HepG2 (cell line): Measurements from ENCODE around the gene PLD1. TPM values are rescaled to one million over a fixed set of nuclear protein-coding genes. Genes with fewer than 3 reads are reported as not detected.

Experiments
- ATAC-seq: fragments of 200-7000 bp; cut with Tn5 transposase; 3 replicates; pipeline ENCODE4 v1.9.1; 2020; ENCODE audit warnings: mild to moderate bottlenecking, moderate library complexity
- BruUV-seq: library from RNA; stranded (reverse); fragments of 400-500 nt; replicated peaks from 2 replicates; lab custom pipeline; 2021; lab: Mats Ljungman, UMichigan
- CTCF ChIA-PET: fragments of 300-600 bp; formaldehyde crosslinking; extraction: SDS; loops from one replicate; lab custom pipeline; 2021; ENCODE audit warnings: low total read pairs, inconsistent platforms, low intra/inter-chr PET ratio; lab: Yijun Ruan, JAX
- POLR2A ChIA-PET: fragments of 350-600 bp; sonication (Branson Sonifier 250); formaldehyde crosslinking; loops from one replicate; lab custom pipeline; 2020; ENCODE audit warnings: antibody characterized with exemption, inconsistent platforms; lab: Yijun Ruan, JAX
- DNase-seq: peaks from one replicate; pipeline ENCODE4 v3.0.0-alpha.2; 2015; ENCODE audit warnings: low spot score
- FAIRE-seq: peaks from 3 replicates; lab custom pipeline; 2011; peaks lifted over from hg19 to GRCh38; lab: Jason Lieb, UNC
- H2AFZ ChIP-seq: one replicate; pipeline ENCODE4 v1.6.1; 2011; ENCODE audit warnings: low read length, inconsistent platforms
- H3K27ac ChIP-seq: fragments of 300-600 bp; 3 replicates; pipeline ENCODE4 v1.8.0; 2011; ENCODE audit warnings: mixed run types, mild to moderate bottlenecking, mixed read lengths, low read length, inconsistent platforms; ENCODE audit not compliant: insufficient read depth; ENCODE audit errors: extremely low read length
- H3K27me3 ChIP-seq, 2 experiments: fragments of 200-600 bp in 1 of 2; 2 replicates in 1 of 2; 3 replicates in 1 of 2; pipeline versions ENCODE4 v1.6.0 to v1.8.0; 2011; ENCODE audit warnings: low read length in 2 of 2, mild to moderate bottlenecking in 2 of 2, moderate library complexity in 2 of 2, inconsistent platforms in 1 of 2; ENCODE audit not compliant: insufficient read depth in 2 of 2, control insufficient read depth in 1 of 2
- H3K36me3 ChIP-seq, 2 experiments: fragments of 200-600 bp in 1 of 2; replicated peaks in 1 of 2; 2 replicates in 1 of 2; 3 replicates in 1 of 2; pipeline versions ENCODE4 v1.5.1 to v1.8.0; 2011; ENCODE audit warnings: low read length in 2 of 2, inconsistent platforms in 1 of 2; ENCODE audit not compliant: insufficient read depth in 2 of 2, control insufficient read depth in 1 of 2
- H3K4me1 ChIP-seq: 2 replicates; pipeline ENCODE4 v1.5.1; 2012; ENCODE audit warnings: low read length, inconsistent platforms; ENCODE audit not compliant: insufficient read depth
- H3K4me2 ChIP-seq: 2 replicates; pipeline ENCODE4 v1.6.0; 2011; ENCODE audit warnings: low read depth, low read length, inconsistent platforms
- H3K4me3 ChIP-seq, 3 experiments: fragments of 200-600 bp in 1 of 3; sonication (generic), shearing (Covaris generic) in 1 of 3; replicated peaks in 1 of 3; 2 replicates each; pipeline ENCODE4 v1.5.1; 2011 to 2016; ENCODE audit warnings: low read length in 3 of 3, inconsistent platforms in 2 of 3, low read depth in 2 of 3, mild to moderate bottlenecking in 2 of 3, control low read depth in 1 of 3, mixed read lengths in 1 of 3; ENCODE audit not compliant: insufficient read depth in 1 of 3
- H3K79me2 ChIP-seq: one replicate; pipeline ENCODE4 v1.6.1; 2011; ENCODE audit warnings: low read length, inconsistent platforms; ENCODE audit not compliant: insufficient read depth
- H3K9ac ChIP-seq: 2 replicates; pipeline ENCODE4 v1.6.0; 2011; ENCODE audit warnings: mild to moderate bottlenecking, low read depth, low read length, inconsistent platforms; ENCODE audit not compliant: insufficient read depth
- H3K9me3 ChIP-seq: 2 replicates; pipeline ENCODE4 v1.5.1; 2012; ENCODE audit warnings: mild to moderate bottlenecking, low read length
- H4K20me1 ChIP-seq: 2 replicates; pipeline ENCODE4 v1.6.0; 2011; ENCODE audit warnings: inconsistent platforms, mild to moderate bottlenecking, low read length, moderate library complexity; ENCODE audit not compliant: insufficient read depth
- BHLHE40 ChIP-seq: IDR thresholded peaks from 2 replicates; pipeline ENCODE4 v1.6.1; 2011; ENCODE audit warnings: low read length, improper control_type of control experiment
- CENPX ChIP-seq: sonication (generic); formaldehyde crosslinking; IDR thresholded peaks from 2 replicates; pipeline ENCODE4 v1.9.0; 2021; ENCODE audit warnings: mild to moderate bottlenecking, missing genetic modification reagents, moderate library complexity
- EP300 ChIP-seq, 3 experiments: sonication (generic) in 1 of 3; formaldehyde crosslinking in 1 of 3; IDR thresholded peaks; 2 replicates each; pipeline versions ENCODE4 v1.5.1 to v1.6.1; 2011 to 2020; ENCODE audit warnings: low read depth in 2 of 3, low read length in 2 of 3, borderline replicate concordance in 1 of 3, improper control_type of control experiment in 1 of 3, mild to moderate bottlenecking in 1 of 3, missing genetic modification reagents in 1 of 3, moderate library complexity in 1 of 3
- HOXA9 ChIP-seq: sonication (generic); formaldehyde crosslinking; IDR thresholded peaks from 2 replicates; pipeline ENCODE4 v1.8.1; 2022; ENCODE audit warnings: missing genetic modification reagents, mild to moderate bottlenecking, moderate library complexity, borderline replicate concordance
- RBM39 ChIP-seq: fragments of 200-400 bp; formaldehyde crosslinking; IDR thresholded peaks from one replicate; pipeline ENCODE4 v1.6.1; 2018; ENCODE audit warnings: antibody characterized with exemption, mild to moderate bottlenecking, low read depth, low read length; ENCODE audit not compliant: poor library complexity, severe bottlenecking
- SUZ12 ChIP-seq: fragments of 150-350 bp; IDR thresholded peaks from 2 replicates; pipeline ENCODE4 v1.6.1; 2014; ENCODE audit warnings: low read depth, low read length
- ZBTB7B ChIP-seq: sonication (generic); formaldehyde crosslinking; IDR thresholded peaks from 2 replicates; pipeline ENCODE4 v1.4.0; 2020; ENCODE audit warnings: missing genetic modification reagents
- ZNF546 ChIP-seq: sonication (generic); formaldehyde crosslinking; conservative IDR thresholded peaks from 2 replicates; pipeline ENCODE4 v1.8.1; 2023; ENCODE audit warnings: mild to moderate bottlenecking, missing genetic modification reagents
- ZNF556 ChIP-seq: sonication (generic); formaldehyde crosslinking; IDR thresholded peaks from 2 replicates; pipeline ENCODE4 v1.4.0; 2020; ENCODE audit warnings: mild to moderate bottlenecking, missing genetic modification reagents, borderline replicate concordance
- ZNF7 ChIP-seq: IDR thresholded peaks from 2 replicates; pipeline ENCODE4 v1.6.1; 2016; ENCODE audit warnings: missing biosample characterization, missing genetic modification reagents
- ZNF761 ChIP-seq: sonication (generic); formaldehyde crosslinking; conservative IDR thresholded peaks from 2 replicates; pipeline ENCODE4 v1.4.0; 2020; ENCODE audit warnings: mild to moderate bottlenecking, missing genetic modification reagents
- ZNF788 ChIP-seq: sonication (generic); formaldehyde crosslinking; IDR thresholded peaks from 2 replicates; pipeline ENCODE4 v1.5.0; 2020; ENCODE audit warnings: mild to moderate bottlenecking, missing genetic modification reagents, borderline replicate concordance
- ZSCAN20 ChIP-seq: sonication (generic); formaldehyde crosslinking; IDR thresholded peaks from 2 replicates; pipeline ENCODE4 v1.4.0; 2020; ENCODE audit warnings: missing genetic modification reagents, mild to moderate bottlenecking, borderline replicate concordance
- ZSCAN30 ChIP-seq: sonication (generic); formaldehyde crosslinking; IDR thresholded peaks from 2 replicates; pipeline ENCODE4 v1.5.0; 2020; ENCODE audit warnings: mild to moderate bottlenecking, missing genetic modification reagents
- WGBS: methylation state at CpG from one replicate; pipeline ENCODE4 v1.1.6; 2017; ENCODE audit warnings: low lambda C conversion rate; 5-methylcytosine and 5-hydroxymethylcytosine counted together
- in situ Hi-C: cut with HindIII; loops from 2 replicates; pipeline ENCODE4 v1.10.0; 2017; ENCODE audit warnings: low pct_unique_long_range_greater_than_20kb; ENCODE audit not compliant: extremely low pct_ligation_motif_present
- intact Hi-C: fragments of 100-400 bp; cut with micrococcal nuclease; formaldehyde crosslinking; loops from one replicate; pipeline ENCODE4 v1.10.0; 2022; ENCODE audit not compliant: unreplicated experiment
- polyA plus RNA-seq, 8 experiments: library from polyadenylated mRNA; depleted of rRNA in 3 of 8; stranded (reverse) in 7 of 8; unstranded in 1 of 8; fragments of >200 nt; fragmentation: Illumina TruSeq in 4 of 8; extraction: Trizol in 4 of 8; gene quantifications; 2 replicates each; pipeline versions ENCODE4 v1.2.1 to v1.2.3, GENCODE V29; 2011 to 2016; ENCODE audit warnings: low read depth in 4 of 8, missing spikeins in 1 of 8, mixed read lengths in 1 of 8; ENCODE audit not compliant: insufficient read depth in 1 of 8
- total RNA-seq, 5 experiments: library from RNA; depleted of rRNA; stranded (reverse); fragments of >200 nt; fragmentation: Illumina TruSeq; extraction: Trizol; gene quantifications; 2 replicates each; pipeline ENCODE4 v1.2.3, GENCODE V29; 2016; ENCODE audit warnings: low read depth in 1 of 5
- TF ChIP-seq, protein P1 (sequence below): sonication (generic); formaldehyde crosslinking; IDR thresholded peaks from 2 replicates; pipeline ENCODE4 v1.5.0; 2020; ENCODE audit warnings: mild to moderate bottlenecking, missing genetic modification reagents
- TF ChIP-seq, protein P2 (sequence below): sonication (generic); formaldehyde crosslinking; IDR thresholded peaks from 2 replicates; pipeline ENCODE4 v1.4.0; 2020; ENCODE audit warnings: low read depth, mild to moderate bottlenecking, missing genetic modification reagents

Gene PLD1
- total and polyA plus RNA-seq, 2 of the 13 experiments (the other 11 are each of a cell fraction or from before 2014, with no cell fraction given): 27.1 to 59.4 TPM

- H3K36me3 ChIP-seq: peaks cover 3% of the 10 kb centered on the region in 2 experiments; a peak in 2 of 5 replicates
- H2AFZ ChIP-seq: no peak overlapping the region
- peak in 1 of 2 experiments; percentile 24; a peak in 1 of 4 replicates for TF ChIP-seq EP300 (IDR thresholded peaks at IDR 0.05; ENCODE audit: low read depth in 2 of 2, low read length in 2 of 2)
- no peak for TF ChIP-seq EP300 (CRISPR knock-in tag; IDR thresholded peaks at IDR 0.05; ENCODE audit: borderline replicate concordance)
- no peak for TF ChIP-seq HOXA9 (CRISPR knock-in tag)
- peak; percentile 39; the same call in 1 of the 2 replicates for TF ChIP-seq ZNF7
- H3K4me1 ChIP-seq: peaks cover 79% of the 10 kb centered on the region
- H3K27ac ChIP-seq: no peak overlapping the region
- 0 out of 2 replicates have a peak overlapping the region, but pooled peaks have one; percentile 4 for H3K4me2 ChIP-seq
- BruUV-seq: no TSS peak
- intact Hi-C loops (no loop called here), in situ Hi-C loops (no loop called here)
- POLR2A ChIA-PET: no interaction called here
- no peaks in the 10 kb centered on the region for H3K27me3 ChIP-seq
- DNase-seq (peak; percentile 21), ATAC-seq (no peak), FAIRE-seq (no peak)
- H3K9ac ChIP-seq: no peak overlapping the region
- 71% methylated on average over 4 of the region's 4 CpGs for WGBS
- peaks cover 93% of the 10 kb centered on the region for H3K79me2 ChIP-seq
- H4K20me1 ChIP-seq: peaks cover 46% of the 10 kb centered on the region
- no peaks in the 10 kb centered on the region for H3K9me3 ChIP-seq
- CTCF ChIA-PET: no interaction called here
- H3K4me3 ChIP-seq: no peak overlapping the region
Measured at GRCh38 chr3:171781711-171782127, 28.6 kb downstream of the PLD1 start.

DNA sequence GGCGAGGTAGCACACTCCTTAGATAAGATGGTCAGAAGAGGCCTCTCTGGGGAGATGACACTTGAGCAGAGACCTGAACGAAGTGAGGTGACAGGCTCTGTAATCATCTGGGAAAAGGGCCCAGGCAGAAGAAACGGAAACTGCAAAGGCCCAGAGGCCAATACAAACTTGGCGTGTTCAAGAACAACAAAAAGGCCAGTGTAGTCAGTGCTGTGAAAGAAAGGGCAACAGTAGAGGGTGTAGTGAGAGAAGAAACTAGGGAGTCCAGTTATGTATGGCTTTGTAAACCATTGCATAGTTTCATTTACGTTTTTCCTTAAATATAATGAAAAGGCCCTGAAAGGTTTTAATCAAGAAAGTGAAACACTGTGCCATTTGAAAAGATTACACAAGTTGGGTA is 31.8 kb downstream of the PLD1 start:
- no peak for FAIRE-seq
- 98% methylated on average over 5 of the region's 5 CpGs for WGBS
- no TSS peak for BruUV-seq
- Histone ChIP-seq H3K36me3 (peaks cover 6% of the 10 kb centered on the region in 2 experiments; a peak in 3 of 5 replicates), H3K4me3 (no peak overlapping the region), H3K27ac (no peak overlapping the region), H3K4me2 (no peak overlapping the region), H2AFZ (no peak overlapping the region), H3K4me1 (peaks cover 58% of the 10 kb centered on the region), H3K9me3 (no peaks in the 10 kb centered on the region), H4K20me1 (peaks cover 47% of the 10 kb centered on the region), H3K79me2 (peaks cover 91% of the 10 kb centered on the region), H3K9ac (no peak overlapping the region), H3K27me3 (no peaks in the 10 kb centered on the region)
- no peak for ATAC-seq
- intact Hi-C loops: loop anchor here (10.0 kb wide), 1 partner anchor 74 kb away; no protein-coding TSS in a partner anchor
- in situ Hi-C loops: no loop called here
- DNase-seq: no peak
- TF ChIP-seq ZNF788 (no peak), ZNF546 (CRISPR knock-in tag) (no peak), CENPX (CRISPR knock-in tag) (no peak), ZSCAN20 (CRISPR knock-in tag) (no peak), BHLHE40 (no peak), ZSCAN30 (CRISPR knock-in tag) (no peak), RBM39 (no peak), ZNF556 (CRISPR knock-in tag) (no peak), ZNF761 (CRISPR knock-in tag) (no peak), SUZ12 (no peak), ZBTB7B (CRISPR knock-in tag) (no peak)
- TF ChIP-seq, protein P1, sequence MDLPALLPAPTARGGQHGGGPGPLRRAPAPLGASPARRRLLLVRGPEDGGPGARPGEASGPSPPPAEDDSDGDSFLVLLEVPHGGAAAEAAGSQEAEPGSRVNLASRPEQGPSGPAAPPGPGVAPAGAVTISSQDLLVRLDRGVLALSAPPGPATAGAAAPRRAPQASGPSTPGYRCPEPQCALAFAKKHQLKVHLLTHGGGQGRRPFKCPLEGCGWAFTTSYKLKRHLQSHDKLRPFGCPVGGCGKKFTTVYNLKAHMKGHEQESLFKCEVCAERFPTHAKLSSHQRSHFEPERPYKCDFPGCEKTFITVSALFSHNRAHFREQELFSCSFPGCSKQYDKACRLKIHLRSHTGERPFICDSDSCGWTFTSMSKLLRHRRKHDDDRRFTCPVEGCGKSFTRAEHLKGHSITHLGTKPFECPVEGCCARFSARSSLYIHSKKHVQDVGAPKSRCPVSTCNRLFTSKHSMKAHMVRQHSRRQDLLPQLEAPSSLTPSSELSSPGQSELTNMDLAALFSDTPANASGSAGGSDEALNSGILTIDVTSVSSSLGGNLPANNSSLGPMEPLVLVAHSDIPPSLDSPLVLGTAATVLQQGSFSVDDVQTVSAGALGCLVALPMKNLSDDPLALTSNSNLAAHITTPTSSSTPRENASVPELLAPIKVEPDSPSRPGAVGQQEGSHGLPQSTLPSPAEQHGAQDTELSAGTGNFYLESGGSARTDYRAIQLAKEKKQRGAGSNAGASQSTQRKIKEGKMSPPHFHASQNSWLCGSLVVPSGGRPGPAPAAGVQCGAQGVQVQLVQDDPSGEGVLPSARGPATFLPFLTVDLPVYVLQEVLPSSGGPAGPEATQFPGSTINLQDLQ (CRISPR knock-in tag): no peak
- TF ChIP-seq, protein P2, sequence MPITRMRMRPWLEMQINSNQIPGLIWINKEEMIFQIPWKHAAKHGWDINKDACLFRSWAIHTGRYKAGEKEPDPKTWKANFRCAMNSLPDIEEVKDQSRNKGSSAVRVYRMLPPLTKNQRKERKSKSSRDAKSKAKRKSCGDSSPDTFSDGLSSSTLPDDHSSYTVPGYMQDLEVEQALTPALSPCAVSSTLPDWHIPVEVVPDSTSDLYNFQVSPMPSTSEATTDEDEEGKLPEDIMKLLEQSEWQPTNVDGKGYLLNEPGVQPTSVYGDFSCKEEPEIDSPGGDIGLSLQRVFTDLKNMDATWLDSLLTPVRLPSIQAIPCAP (CRISPR knock-in tag): no peak
- ChIA-PET POLR2A (no interaction called here), CTCF (no interaction called here)
